ENCODE data around the gene HDGFL2. TPM values are rescaled to one million over a fixed set of nuclear protein-coding genes. Genes with fewer than 3 reads are reported as not detected.

HDGFL2 gene
- total RNA-seq (2022; extraction: Qiagen RNA extraction; ENCODE audit: low read depth) = 20.0 to 32.7 TPM (median 27.2 TPM) in 5 replicates

GRCh38 chr19:4472174-4472974 lies at the start of gene HDGFL2:
Gene HDGFL2, plus strand, starts transcription at chr19:4472297. Its CDS starts 54 bp downstream, at chr19:4472351.

GRCh38 chr19:4457654-4458395 lies 14.3 kb upstream of the HDGFL2 start, which contains the start of gene UBXN6:
Gene UBXN6, minus strand, starts transcription at chr19:4457794. Its CDS starts 97 bp downstream, at chr19:4457697.

GRCh38 chr19:4518345-4519171 lies 46.5 kb downstream of the HDGFL2 start, which contains the start of gene PLIN4:
Gene PLIN4, minus strand, starts transcription at chr19:4518486. Its CDS starts 214 bp downstream, at chr19:4518272.

GRCh38 chr19:4534836-4535658 lies 63.0 kb downstream of the HDGFL2 start, which contains the start of gene PLIN5:
Gene PLIN5, minus strand, starts transcription at chr19:4535224. Its CDS starts 1,150 bp downstream, at chr19:4534074.

GRCh38 chr19:4539693-4540581 lies 67.8 kb downstream of the HDGFL2 start, which contains the start of gene LRG1:
Gene LRG1, minus strand, starts transcription at chr19:4540036. Its CDS starts 23 bp downstream, at chr19:4540013.

Other genes starting within 250 kb of the HDGFL2 start
- 2.6 to 4.2 TPM (median 2.9 TPM) in 5 replicates for gene EBI3, start 242.8 kb upstream of the HDGFL2 start, total RNA-seq (2022; extraction: Qiagen RNA extraction; ENCODE audit: low read depth)
- gene YJU2, start 225.2 kb upstream of the HDGFL2 start, total RNA-seq (2022; extraction: Qiagen RNA extraction; ENCODE audit: low read depth) = 18.2 to 22.4 TPM (median 19.1 TPM) in 5 replicates
- 0.04 to 0.05 TPM in 2 of 5 replicates, not detected in the others for gene SHD, start 193.0 kb upstream of the HDGFL2 start, total RNA-seq (2022; extraction: Qiagen RNA extraction; ENCODE audit: low read depth)
- gene TMIGD2, start 169.9 kb upstream of the HDGFL2 start, total RNA-seq (2022; extraction: Qiagen RNA extraction; ENCODE audit: low read depth) = not detected in 5 replicates
- gene FSD1, start 167.7 kb upstream of the HDGFL2 start, total RNA-seq (2022; extraction: Qiagen RNA extraction; ENCODE audit: low read depth) = 7.5 to 8.4 TPM (median 7.8 TPM) in 5 replicates
- gene STAP2, start 133.5 kb upstream of the HDGFL2 start, total RNA-seq (2022; extraction: Qiagen RNA extraction; ENCODE audit: low read depth) = not detected in 5 replicates
- 7.4 to 12.2 TPM (median 11.0 TPM) in 5 replicates for gene MPND, start 128.7 kb upstream of the HDGFL2 start, total RNA-seq (2022; extraction: Qiagen RNA extraction; ENCODE audit: low read depth)
- gene SH3GL1, start 71.8 kb upstream of the HDGFL2 start, total RNA-seq (2022; extraction: Qiagen RNA extraction; ENCODE audit: low read depth) = 53.6 to 63.3 TPM (median 57.1 TPM) in 5 replicates
- 21.8 to 26.4 TPM (median 23.6 TPM) in 5 replicates for gene CHAF1A, start 69.7 kb upstream of the HDGFL2 start, total RNA-seq (2022; extraction: Qiagen RNA extraction; ENCODE audit: low read depth)
- gene UBXN6, start 14.5 kb upstream of the HDGFL2 start, total RNA-seq (2022; extraction: Qiagen RNA extraction; ENCODE audit: low read depth) = 42.3 to 61.2 TPM (median 57.7 TPM) in 5 replicates
- 0.21 to 0.30 TPM (median 0.24 TPM) in 5 replicates for gene PLIN4, start 46.2 kb downstream of the HDGFL2 start, total RNA-seq (2022; extraction: Qiagen RNA extraction; ENCODE audit: low read depth)
- gene PLIN5, start 62.9 kb downstream of the HDGFL2 start, total RNA-seq (2022; extraction: Qiagen RNA extraction; ENCODE audit: low read depth) = 0.11 to 0.18 TPM (median 0.14 TPM) in 4 of 5 replicates, not detected in the other
- 0.06 to 0.34 TPM (median 0.09 TPM) in 5 replicates for gene LRG1, start 67.7 kb downstream of the HDGFL2 start, total RNA-seq (2022; extraction: Qiagen RNA extraction; ENCODE audit: low read depth)
- gene SEMA6B, start 87.4 kb downstream of the HDGFL2 start, total RNA-seq (2022; extraction: Qiagen RNA extraction; ENCODE audit: low read depth) = 5.9 to 7.7 TPM (median 6.8 TPM) in 5 replicates
- gene TNFAIP8L1, start 167.2 kb downstream of the HDGFL2 start, total RNA-seq (2022; extraction: Qiagen RNA extraction; ENCODE audit: low read depth) = 3.4 to 5.2 TPM (median 4.6 TPM) in 5 replicates
- gene MYDGF, start 198.0 kb downstream of the HDGFL2 start, total RNA-seq (2022; extraction: Qiagen RNA extraction; ENCODE audit: low read depth) = 114 to 140 TPM (median 131 TPM) in 5 replicates

Measured in A549 treated with DMSO at 1 μM for 4 hours (cell line).